Right cardiac atrium (tissue), 5 donors: ENCODE results near the gene FLVCR2. TPM values are rescaled to one million over a fixed set of nuclear protein-coding genes. Genes with fewer than 3 reads are reported as not detected.

ENCODE experiments used
- ATAC-seq, 2 donors: fragments of 200-7000 bp; cut with Tn5 transposase; one replicate each; pipeline versions ENCODE4 v1.8.0 to v1.9.1; 2020; ENCODE audit warnings: moderate library complexity in 2 of 2, mild to moderate bottlenecking in 1 of 2
- DNase-seq, 3 donors: peaks; one replicate each; pipeline ENCODE4 v3.0.0-alpha.2; 2020
- H3K27ac ChIP-seq: one replicate; pipeline ENCODE4 v1.5.1; 2013; ENCODE audit warnings: mild to moderate bottlenecking, low read length, control low read depth, moderate library complexity
- H3K27me3 ChIP-seq: one replicate; pipeline ENCODE4 v1.6.1; 2013; ENCODE audit not compliant: control insufficient read depth, insufficient read depth
- H3K4me1 ChIP-seq: one replicate; pipeline ENCODE4 v1.6.1; 2013; ENCODE audit warnings: low read length; ENCODE audit not compliant: control insufficient read depth, insufficient read depth
- H3K4me3 ChIP-seq: one replicate; pipeline ENCODE4 v1.5.1; 2013; ENCODE audit warnings: low read length, control low read depth
- H3K9me3 ChIP-seq: one replicate; pipeline ENCODE4 v1.6.1; 2013; ENCODE audit warnings: low read length; ENCODE audit not compliant: control insufficient read depth
- WGBS: extraction: QIAGEN DNeasy Blood & Tissue Kit; methylation state at CpG from one replicate; pipeline ENCODE4 v1.1.7; 2013; 5-methylcytosine and 5-hydroxymethylcytosine counted together
- intact Hi-C, 4 donors: fragments of 100-400 bp; cut with DNase I; formaldehyde crosslinking; loops; one replicate each; pipeline versions ENCODE4 v1.11.0 to v1.14.0; 2022 to 2023
- polyA plus RNA-seq: library from polyadenylated mRNA; stranded (reverse); fragments of 200-250 nt; gene quantifications from one replicate; pipeline ENCODE4 v1.2.3, GENCODE V29; 2013
- total RNA-seq, 4 donors: library from RNA; stranded (reverse); fragmentation: NEBNext Ultra II Directional; extraction: Animal tissue kit (Norgen Biotek cat#: 25700); gene quantifications; one replicate each; pipeline ENCODE4 v1.2.1, GENCODE V29; 2021
- donor health status: healthy with polysubstance abuse.
- donor health status: DM: no; HTN: yes; CAD: no.
- donor health status: DM: no; HTN: no; CAD: no.
- donor health status: DM: no; HTN: yes; CAD: no; lungs with severe emphysema.
- donor health status: DM: yes; HTN: yes; CAD: no.

Gene FLVCR2
- total and polyA plus RNA-seq, 5 donors = 1.3 to 8.1 (median 6.2) TPM

GRCh38 chr14:75542588-75543091 is 35.8 kb upstream of the FLVCR2 start:
- DNase-seq (peak; percentile 79 to 85 (median 84)), ATAC-seq (peak; percentile 93 to 95)
- intact Hi-C loops = no loop called here
- no peak overlapping the region for H3K4me3 ChIP-seq
- peak overlapping the region; percentile 14 for H3K27ac ChIP-seq
- H3K4me1 ChIP-seq = peaks cover 6% of the 10 kb centered on the region
- no peaks in the 10 kb centered on the region for H3K9me3 ChIP-seq
- 18% methylated on average over 10 of the region's 10 CpGs for WGBS
- H3K27me3 ChIP-seq = no peaks in the 10 kb centered on the region

GRCh38 chr14:75543253-75543652 is 35.2 kb upstream of the FLVCR2 start:
- Histone ChIP-seq H3K4me3 (no peak overlapping the region), H3K4me1 (peaks cover 6% of the 10 kb centered on the region), H3K27ac (no peak overlapping the region), H3K9me3 (no peaks in the 10 kb centered on the region), H3K27me3 (no peaks in the 10 kb centered on the region)
- intact Hi-C loops = no loop called here
- no peak for DNase-seq
- no peak for ATAC-seq
- WGBS = 52% methylated on average over 4 of the region's 4 CpGs

GRCh38 chr14:75543786-75544185 is 34.6 kb upstream of the FLVCR2 start:
- H3K4me1 ChIP-seq = peaks cover 6% of the 10 kb centered on the region
- H3K27ac ChIP-seq = no peak overlapping the region
- no peak for DNase-seq
- no peak overlapping the region for H3K4me3 ChIP-seq
- intact Hi-C loops = no loop called here
- 90% methylated on average over 2 of the region's 2 CpGs for WGBS
- no peaks in the 10 kb centered on the region for H3K9me3 ChIP-seq
- no peak for ATAC-seq
- no peaks in the 10 kb centered on the region for H3K27me3 ChIP-seq

GRCh38 chr14:75545907-75546306 is 32.5 kb upstream of the FLVCR2 start:
- no peak for ATAC-seq
- WGBS = 93% methylated on average over 13 of the region's 13 CpGs
- H3K4me3 ChIP-seq = no peak overlapping the region
- H3K4me1 ChIP-seq = peaks cover 6% of the 10 kb centered on the region
- intact Hi-C loops = no loop called here
- no peaks in the 10 kb centered on the region for H3K27me3 ChIP-seq
- no peak overlapping the region for H3K27ac ChIP-seq
- no peaks in the 10 kb centered on the region for H3K9me3 ChIP-seq
- no peak for DNase-seq

GRCh38 chr14:75547552-75548250 is 30.7 kb upstream of the FLVCR2 start:
- H3K4me3 ChIP-seq = no peak overlapping the region
- H3K9me3 ChIP-seq = no peaks in the 10 kb centered on the region
- DNase-seq = no peak
- H3K4me1 ChIP-seq = peaks cover 2% of the 10 kb centered on the region
- intact Hi-C loops = no loop called here
- H3K27ac ChIP-seq = no peak overlapping the region
- ATAC-seq = peak in 1 of 2 donors; percentile 36
- H3K27me3 ChIP-seq = no peaks in the 10 kb centered on the region
- WGBS = 83% methylated on average over 11 of the region's 11 CpGs

DNA sequence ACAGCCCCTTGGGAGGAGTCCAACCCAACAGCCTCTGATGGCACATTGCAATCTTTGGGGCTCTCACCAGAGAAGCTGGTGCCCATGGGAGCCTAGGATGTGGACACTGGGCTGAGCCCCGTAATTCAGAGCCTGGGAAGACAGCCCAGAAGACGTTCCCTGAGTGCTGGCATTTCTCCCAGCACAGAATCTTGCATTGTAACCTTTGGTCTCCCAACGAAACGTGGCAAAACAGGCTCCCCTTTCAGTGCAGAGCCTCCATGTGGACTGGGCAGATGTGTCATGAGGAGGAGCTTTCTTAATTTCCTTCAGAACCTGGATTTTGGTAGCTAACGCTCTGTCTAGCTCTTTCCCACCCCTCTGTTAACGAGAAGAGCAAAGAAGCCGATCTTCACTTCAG is 29.9 kb upstream of the FLVCR2 start:
- Histone ChIP-seq H3K27ac (no peak overlapping the region), H3K27me3 (no peaks in the 10 kb centered on the region), H3K4me3 (no peak overlapping the region), H3K9me3 (no peaks in the 10 kb centered on the region), H3K4me1 (no peaks in the 10 kb centered on the region)
- 56% methylated on average over 7 of the region's 7 CpGs for WGBS
- intact Hi-C loops = no loop called here
- ATAC-seq = no peak
- DNase-seq = no peak

DNA sequence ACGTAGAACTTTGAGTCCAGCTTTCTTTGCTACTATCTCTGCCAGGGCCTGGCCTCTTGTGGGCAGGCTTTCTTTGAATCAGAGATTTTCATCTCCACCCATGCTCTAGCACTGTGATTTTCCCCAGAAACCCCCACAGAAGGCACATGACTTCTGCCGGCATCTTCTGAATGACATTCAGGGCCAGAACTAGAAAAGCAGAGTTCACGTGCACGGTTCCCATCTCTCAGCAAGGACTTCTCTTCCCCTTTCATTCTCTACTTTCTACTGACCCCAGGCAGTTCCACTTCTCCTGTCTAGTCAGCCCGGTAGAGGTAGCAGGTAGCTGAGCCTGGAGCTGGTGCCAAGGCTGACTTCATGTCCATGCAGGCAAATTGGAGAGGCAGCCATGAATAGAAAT is 29.3 kb upstream of the FLVCR2 start:
- Histone ChIP-seq H3K27ac (no peak overlapping the region), H3K27me3 (no peaks in the 10 kb centered on the region), H3K4me1 (no peaks in the 10 kb centered on the region), H3K9me3 (no peaks in the 10 kb centered on the region), H3K4me3 (no peak overlapping the region)
- 85% methylated on average over 5 of the region's 5 CpGs for WGBS
- ATAC-seq (no peak), DNase-seq (no peak)
- intact Hi-C loops = no loop called here

GRCh38 chr14:75551021-75551420 is 27.4 kb upstream of the FLVCR2 start:
- intact Hi-C loops = no loop called here
- 70% methylated on average over 7 of the region's 7 CpGs for WGBS
- DNase-seq = no peak
- Histone ChIP-seq H3K27ac (no peak overlapping the region), H3K4me3 (no peak overlapping the region), H3K4me1 (no peaks in the 10 kb centered on the region), H3K9me3 (no peaks in the 10 kb centered on the region), H3K27me3 (no peaks in the 10 kb centered on the region)
- ATAC-seq = no peak

GRCh38 chr14:75553157-75553556 is 25.3 kb upstream of the FLVCR2 start:
- no peak for ATAC-seq
- H3K27ac ChIP-seq = no peak overlapping the region
- no peaks in the 10 kb centered on the region for H3K27me3 ChIP-seq
- 92% methylated on average over 6 of the region's 6 CpGs for WGBS
- no peak overlapping the region for H3K4me3 ChIP-seq
- no peaks in the 10 kb centered on the region for H3K4me1 ChIP-seq
- no peak for DNase-seq
- H3K9me3 ChIP-seq = no peaks in the 10 kb centered on the region
- intact Hi-C loops = no loop called here

DNA sequence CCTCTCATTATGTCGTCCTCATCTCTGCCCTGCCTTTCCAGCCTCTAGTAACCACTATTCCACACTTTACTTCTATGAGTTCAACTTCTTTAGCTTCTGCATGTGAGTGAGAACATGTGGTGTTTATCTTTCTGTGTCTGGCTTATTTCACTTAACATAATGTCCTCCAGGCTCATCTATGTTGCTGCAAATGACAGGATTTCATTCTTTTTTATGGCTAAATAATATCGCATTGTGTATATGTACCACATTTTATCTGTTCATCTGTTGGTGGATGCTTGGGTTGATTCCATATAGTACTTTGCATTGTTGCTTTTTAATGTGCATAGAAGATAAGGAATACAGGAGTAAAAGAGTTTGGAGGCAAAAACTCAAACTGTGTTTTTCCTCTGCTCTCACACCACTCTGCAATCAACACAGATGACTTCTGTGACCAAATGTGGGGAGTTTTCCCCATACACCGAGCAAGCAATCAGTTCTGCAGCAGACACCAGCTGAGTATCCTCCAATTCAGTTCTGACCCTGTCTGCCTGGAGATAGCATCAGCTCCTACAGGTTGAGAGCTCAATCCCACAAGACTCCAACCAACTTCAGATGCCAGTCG is 24.6 kb upstream of the FLVCR2 start:
- no peak for DNase-seq
- no peaks in the 10 kb centered on the region for H3K27me3 ChIP-seq
- H3K9me3 ChIP-seq = no peaks in the 10 kb centered on the region
- H3K4me3 ChIP-seq = no peak overlapping the region
- intact Hi-C loops = no loop called here
- no peak overlapping the region for H3K27ac ChIP-seq
- WGBS = 65% methylated on average over 4 of the region's 4 CpGs
- H3K4me1 ChIP-seq = no peaks in the 10 kb centered on the region
- ATAC-seq = no peak

DNA sequence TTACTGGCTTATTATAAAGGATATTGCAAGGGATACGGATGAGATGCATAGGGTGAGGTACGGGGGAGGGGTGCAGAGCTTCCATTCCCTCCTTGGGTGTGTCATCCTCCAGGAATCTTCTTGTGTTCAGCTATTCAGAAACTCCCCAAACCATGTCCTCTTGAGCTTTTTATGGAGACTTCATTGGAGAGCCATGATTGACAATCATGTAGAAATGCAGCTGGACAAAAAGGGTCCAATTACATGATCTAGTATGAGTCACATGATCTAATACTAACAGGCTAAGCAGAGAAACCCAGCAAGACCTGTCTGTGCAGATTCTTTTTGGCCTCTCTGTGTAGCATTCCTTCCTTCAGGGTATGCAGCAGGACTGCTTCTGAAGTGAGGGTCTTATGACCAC is 23.9 kb upstream of the FLVCR2 start:
- DNase-seq = no peak
- Histone ChIP-seq H3K9me3 (no peaks in the 10 kb centered on the region), H3K27ac (no peak overlapping the region), H3K27me3 (no peaks in the 10 kb centered on the region), H3K4me3 (no peak overlapping the region), H3K4me1 (no peaks in the 10 kb centered on the region)
- intact Hi-C loops = no loop called here
- no peak for ATAC-seq
- 43% methylated on average over 2 of the region's 2 CpGs for WGBS
